ENCODE measurements around the gene HPSE2. TPM values are rescaled to one million over a fixed set of nuclear protein-coding genes. Genes with fewer than 3 reads are reported as not detected.

HPSE2 gene
- total RNA-seq, 2 donors from 2014 or later = 2.4 to 4.7 TPM

- intact Hi-C loops (cut with DNase I) = loop anchor here (10.0 kb wide), 2 partner anchors 149 to 279 kb away; no protein-coding TSS in a partner anchor
- WGBS = 2% methylated on average over 49 of the region's 49 CpGs
- no peaks in the 10 kb centered on the region for H3K9me3 ChIP-seq
- peaks cover 29% of the 10 kb centered on the region for H3K27me3 ChIP-seq (replicated peaks; ENCODE audit: insufficient read depth)
- peak overlapping the region; percentile 14 to 37 for H3K27ac ChIP-seq
- peak overlapping the region; percentile 21 to 24 for H3K4me3 ChIP-seq
- H3K36me3 ChIP-seq = no peaks in the 10 kb centered on the region
- DNase-seq (ENCODE audit: low spot score) = peak; percentile 39
- TF ChIP-seq CTCF (IDR thresholded peaks at IDR 0.05) (no peak), POLR2AphosphoS5 (IDR thresholded peaks at IDR 0.05) (no peak), POLR2A (IDR thresholded peaks at IDR 0.05) (no peak)
- peaks cover 2% of the 10 kb centered on the region for H3K4me1 ChIP-seq (replicated peaks)
Observed at GRCh38 chr10:99234041-99234790, 1.4 kb downstream of the HPSE2 start.

GRCh38 chr10:99233689-99234037 is 2.0 kb downstream of the HPSE2 start:
- DNase-seq (ENCODE audit: low spot score) = no peak
- peaks cover 2% of the 10 kb centered on the region for H3K4me1 ChIP-seq (replicated peaks)
- intact Hi-C loops (cut with DNase I) = loop anchor here (10.0 kb wide), 2 partner anchors 149 to 279 kb away; no protein-coding TSS in a partner anchor
- H3K27me3 ChIP-seq (replicated peaks; ENCODE audit: insufficient read depth) = peaks cover 29% of the 10 kb centered on the region
- no peaks in the 10 kb centered on the region for H3K9me3 ChIP-seq
- peak overlapping the region; percentile 21 to 24 for H3K4me3 ChIP-seq
- WGBS = 8% methylated on average over 18 of the region's 18 CpGs
- no peaks in the 10 kb centered on the region for H3K36me3 ChIP-seq
- TF ChIP-seq POLR2AphosphoS5 (IDR thresholded peaks at IDR 0.05) (no peak), POLR2A (IDR thresholded peaks at IDR 0.05) (no peak), CTCF (IDR thresholded peaks at IDR 0.05) (no peak)
- peak overlapping the region; percentile 14 to 15 for H3K27ac ChIP-seq

- Histone ChIP-seq H3K27me3 (replicated peaks; ENCODE audit: insufficient read depth) (peaks cover 29% of the 10 kb centered on the region), H3K36me3 (no peaks in the 10 kb centered on the region), H3K4me3 (peak overlapping the region; percentile 24 to 25), H3K4me1 (replicated peaks) (peaks cover 2% of the 10 kb centered on the region), H3K9me3 (no peaks in the 10 kb centered on the region), H3K27ac (peak overlapping the region; percentile 14 to 15)
- intact Hi-C loops (cut with DNase I) = loop anchor here (10.0 kb wide), 2 partner anchors 148 to 278 kb away; no protein-coding TSS in a partner anchor
- 10% methylated on average over 18 of the region's 18 CpGs for WGBS
- DNase-seq (ENCODE audit: low spot score) = no peak
- TF ChIP-seq POLR2A (IDR thresholded peaks at IDR 0.05) (no peak), CTCF (IDR thresholded peaks at IDR 0.05) (no peak)
Observed at GRCh38 chr10:99233000-99233688, 2.5 kb downstream of the HPSE2 start.

GRCh38 chr10:99232360-99232999 is 3.2 kb downstream of the HPSE2 start:
- DNase-seq (ENCODE audit: low spot score) = no peak
- H3K4me1 ChIP-seq (replicated peaks) = peaks cover 2% of the 10 kb centered on the region
- H3K36me3 ChIP-seq = no peaks in the 10 kb centered on the region
- intact Hi-C loops (cut with DNase I) = loop anchor here (10.0 kb wide), 2 partner anchors 148 to 278 kb away; no protein-coding TSS in a partner anchor
- TF ChIP-seq POLR2AphosphoS5 (IDR thresholded peaks at IDR 0.05) (no peak), CTCF (IDR thresholded peaks at IDR 0.05) (no peak), POLR2A (IDR thresholded peaks at IDR 0.05) (no peak)
- H3K27me3 ChIP-seq (replicated peaks; ENCODE audit: insufficient read depth) = peaks cover 29% of the 10 kb centered on the region
- 3% methylated on average over 48 of the region's 49 CpGs for WGBS
- H3K9me3 ChIP-seq = no peaks in the 10 kb centered on the region
- peak overlapping the region in 1 of 2 donors; percentile 21 for H3K27ac ChIP-seq
- H3K4me3 ChIP-seq = peak overlapping the region; percentile 24 to 25
